ENCODE measurements around the gene RNF150.
A peak's percentile ranks its signal among the peaks of the same experiment; 100 is the strongest.

The RNF150 gene

DNA sequence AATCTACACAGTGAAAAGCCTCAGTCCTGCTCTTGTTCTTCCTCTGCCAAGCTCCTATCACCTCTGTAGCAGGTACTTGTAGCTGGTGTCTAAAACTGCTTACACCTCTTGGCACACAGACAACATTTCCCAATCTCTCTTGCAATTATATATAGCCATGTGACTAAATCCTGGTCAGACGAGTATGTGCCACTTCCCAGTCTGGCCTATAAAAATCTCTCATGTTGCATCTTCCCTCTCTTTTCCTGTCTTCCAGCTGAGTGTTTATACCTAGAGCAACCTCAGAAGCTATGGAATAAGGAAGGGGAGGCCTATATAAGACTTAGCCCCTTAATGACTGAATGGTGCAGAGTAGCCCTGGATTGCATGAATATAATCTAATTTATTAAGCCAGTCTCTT is 105.8 kb downstream of the RNF150 start:
- TF ChIP-seq, protein P1, sequence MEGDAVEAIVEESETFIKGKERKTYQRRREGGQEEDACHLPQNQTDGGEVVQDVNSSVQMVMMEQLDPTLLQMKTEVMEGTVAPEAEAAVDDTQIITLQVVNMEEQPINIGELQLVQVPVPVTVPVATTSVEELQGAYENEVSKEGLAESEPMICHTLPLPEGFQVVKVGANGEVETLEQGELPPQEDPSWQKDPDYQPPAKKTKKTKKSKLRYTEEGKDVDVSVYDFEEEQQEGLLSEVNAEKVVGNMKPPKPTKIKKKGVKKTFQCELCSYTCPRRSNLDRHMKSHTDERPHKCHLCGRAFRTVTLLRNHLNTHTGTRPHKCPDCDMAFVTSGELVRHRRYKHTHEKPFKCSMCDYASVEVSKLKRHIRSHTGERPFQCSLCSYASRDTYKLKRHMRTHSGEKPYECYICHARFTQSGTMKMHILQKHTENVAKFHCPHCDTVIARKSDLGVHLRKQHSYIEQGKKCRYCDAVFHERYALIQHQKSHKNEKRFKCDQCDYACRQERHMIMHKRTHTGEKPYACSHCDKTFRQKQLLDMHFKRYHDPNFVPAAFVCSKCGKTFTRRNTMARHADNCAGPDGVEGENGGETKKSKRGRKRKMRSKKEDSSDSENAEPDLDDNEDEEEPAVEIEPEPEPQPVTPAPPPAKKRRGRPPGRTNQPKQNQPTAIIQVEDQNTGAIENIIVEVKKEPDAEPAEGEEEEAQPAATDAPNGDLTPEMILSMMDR (conservative IDR thresholded peaks at IDR 0.05; ENCODE audit: low read depth): no peak
- CTCF ChIA-PET: no interaction called here
- POLR2A ChIA-PET (ENCODE audit: low non-redundant PET): no interaction called here
- DNase-seq (ENCODE audit: low spot score): peak; percentile 41
- no peak overlapping the region for H3K27ac ChIP-seq

DNA sequence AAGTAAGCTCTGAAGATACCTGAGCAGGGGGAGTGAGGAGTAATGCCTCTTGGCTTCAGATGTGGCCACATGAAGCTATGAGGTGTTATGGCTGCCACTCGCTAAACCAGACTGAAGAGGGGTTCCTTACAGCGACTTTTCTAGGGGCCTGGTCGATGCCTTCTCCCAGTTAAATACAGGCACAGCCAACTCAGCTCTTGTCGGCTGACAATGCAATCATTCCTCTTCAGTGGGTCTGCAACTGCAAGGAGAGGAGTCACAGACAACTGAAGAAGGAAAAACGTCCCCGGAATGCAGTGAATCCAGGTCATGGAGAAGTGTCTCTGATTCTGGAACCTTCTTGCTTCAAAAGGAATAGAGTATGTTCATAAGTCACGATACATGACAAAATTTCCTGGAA is 106.4 kb downstream of the RNF150 start:
- CTCF ChIA-PET: no interaction called here
- POLR2A ChIA-PET (ENCODE audit: low non-redundant PET): no interaction called here
- DNase-seq (ENCODE audit: low spot score): no peak
- TF ChIP-seq, protein P1 (conservative IDR thresholded peaks at IDR 0.05; ENCODE audit: low read depth): no peak
- H3K27ac ChIP-seq: no peak overlapping the region

DNA sequence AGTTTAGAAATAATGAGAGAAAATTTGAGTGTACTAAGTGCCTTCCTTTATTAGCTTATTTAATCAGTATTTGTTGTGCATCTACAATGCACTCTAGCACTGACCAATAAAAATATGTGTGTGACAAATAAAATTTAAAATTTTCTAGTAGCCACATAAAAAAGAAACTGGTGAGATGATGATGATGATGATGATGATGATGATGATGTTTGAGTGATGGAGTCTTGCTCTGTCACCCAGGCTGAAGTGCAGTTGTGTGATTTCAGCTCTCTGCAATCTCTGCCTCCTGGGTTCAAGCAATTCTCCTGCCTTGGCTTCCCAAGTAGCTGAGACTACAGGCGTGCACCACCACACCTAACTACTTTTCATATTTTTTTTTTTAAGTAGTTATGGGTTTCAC is 110.2 kb downstream of the RNF150 start:
- no peak for DNase-seq (ENCODE audit: low spot score)
- ChIA-PET POLR2A (ENCODE audit: low non-redundant PET) (no interaction called here), CTCF (interaction anchor here (0.5 kb wide), 1 partner anchor 226 kb away, joined by 4 read pairs; no protein-coding TSS in a partner anchor)
- no peak overlapping the region for H3K27ac ChIP-seq
- TF ChIP-seq, protein P1 (conservative IDR thresholded peaks at IDR 0.05; ENCODE audit: low read depth): no peak

DNA sequence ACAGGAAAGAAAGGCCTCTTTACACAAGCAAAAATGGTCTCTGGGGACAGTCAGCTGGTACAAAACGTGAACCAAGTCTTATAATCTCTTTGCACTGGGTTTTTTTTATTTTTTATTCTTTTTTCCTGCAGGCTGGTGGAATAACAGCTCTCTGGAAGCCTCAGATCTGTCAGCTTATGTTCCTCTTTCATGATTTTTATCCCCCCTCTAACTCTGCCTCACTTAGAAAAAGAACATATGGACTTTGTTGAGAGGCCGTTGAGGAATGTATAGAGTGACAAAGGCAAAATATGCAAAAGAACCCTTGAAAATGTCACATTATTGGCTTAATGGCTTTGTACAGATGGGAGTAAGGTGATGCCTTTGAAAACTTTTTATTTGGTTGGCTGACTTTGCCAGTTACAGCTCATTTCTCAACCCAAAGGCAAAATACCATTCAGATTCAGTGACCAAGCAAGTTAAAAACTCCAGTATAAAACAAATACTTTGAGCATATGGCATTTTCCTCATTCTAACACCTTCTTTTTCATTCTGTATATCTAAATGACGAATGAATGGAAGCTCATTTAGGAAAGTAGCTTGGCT is 111.1 kb downstream of the RNF150 start:
- CTCF ChIA-PET: interaction anchor here (0.7 kb wide), 1 partner anchor 423 kb away, joined by 3 read pairs; no protein-coding TSS in a partner anchor
- TF ChIP-seq, protein P1 (conservative IDR thresholded peaks at IDR 0.05; ENCODE audit: low read depth): no peak
- DNase-seq (ENCODE audit: low spot score): no peak
- POLR2A ChIA-PET (ENCODE audit: low non-redundant PET): no interaction called here
- H3K27ac ChIP-seq: no peak overlapping the region

DNA sequence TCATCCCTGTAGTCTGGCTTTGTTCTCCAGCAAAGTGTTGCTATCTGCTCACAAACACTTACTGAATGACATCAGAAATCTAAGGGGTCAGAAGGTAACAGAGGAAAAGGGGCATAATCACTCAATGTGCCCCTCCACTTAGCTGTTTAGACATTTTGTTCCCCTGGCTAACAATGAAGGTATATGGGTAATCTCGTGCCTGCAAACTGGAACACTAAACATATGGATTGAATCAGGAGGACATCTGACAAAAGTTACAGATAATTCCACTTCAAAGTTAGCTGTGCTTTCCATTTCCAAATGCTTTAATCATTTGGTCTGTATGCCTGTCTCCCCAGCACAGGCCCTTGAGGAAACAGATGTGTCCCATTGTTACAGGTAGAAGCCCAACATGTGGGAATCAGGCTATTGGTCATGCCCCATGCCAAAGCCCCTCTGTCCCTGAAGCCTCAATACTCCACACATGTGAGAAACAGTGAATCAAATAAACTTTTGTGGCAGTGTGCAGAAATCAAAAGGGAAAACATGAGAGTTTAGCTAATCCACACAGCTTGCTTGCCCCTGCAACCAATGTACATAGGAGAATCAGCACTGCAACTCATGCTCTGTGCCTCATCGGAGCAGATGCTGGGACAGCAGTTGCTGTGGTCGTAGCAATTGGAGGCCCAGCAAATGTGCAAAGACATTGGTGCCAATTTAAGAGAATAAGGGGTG is 111.7 kb downstream of the RNF150 start:
- ChIA-PET POLR2A (ENCODE audit: low non-redundant PET) (no interaction called here), CTCF (interaction anchor here (0.7 kb wide), 2 partner anchors 77 to 422 kb away, joined by 3 to 5 read pairs; no protein-coding TSS in a partner anchor)
- TF ChIP-seq, protein P1 (conservative IDR thresholded peaks at IDR 0.05; ENCODE audit: low read depth): no peak
- no peak for DNase-seq (ENCODE audit: low spot score)
- no peak overlapping the region for H3K27ac ChIP-seq

DNA sequence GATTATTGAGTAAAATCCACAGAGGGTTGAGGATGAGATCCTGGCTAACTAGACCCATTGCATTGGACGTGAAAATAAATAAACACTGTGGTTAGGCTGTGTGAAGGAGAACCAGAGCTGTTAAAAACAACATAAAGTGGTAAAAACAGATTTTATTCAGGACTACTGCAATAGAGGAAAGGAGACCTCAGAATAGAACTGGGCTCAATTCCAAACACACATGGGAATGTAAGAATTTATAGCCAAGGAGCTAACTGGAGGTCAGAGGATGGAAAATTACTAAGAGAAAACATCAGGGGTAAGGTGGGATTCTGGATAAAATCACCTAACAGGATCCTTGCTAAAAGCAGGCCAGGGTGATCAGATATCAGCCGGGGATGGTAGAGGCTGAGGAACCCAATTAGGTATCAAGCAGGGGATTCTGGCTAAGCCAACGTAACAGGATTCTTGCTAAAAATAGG is 112.4 kb downstream of the RNF150 start:
- POLR2A ChIA-PET (ENCODE audit: low non-redundant PET): no interaction called here
- DNase-seq (ENCODE audit: low spot score): no peak
- H3K27ac ChIP-seq: no peak overlapping the region
- TF ChIP-seq, protein P1 (conservative IDR thresholded peaks at IDR 0.05; ENCODE audit: low read depth): no peak
- CTCF ChIA-PET: interaction anchor here (0.7 kb wide), 1 partner anchor 78 kb away, joined by 5 read pairs; no protein-coding TSS in a partner anchor

All from RWPE1 (cell line).